Stimulated activated CD4-positive, alpha-beta T cell treated with anti-CD3 and anti-CD28 coated beads, Interleukin-12 subunit alpha, Interleukin-12 subunit beta, amount 100 ng/mL, for 4 hours (primary cell): Measurements from ENCODE around the gene FGF5.
"Not testable (repeated sequence)": the region's sequence is repeated elsewhere in the genome, so short reads cannot be mapped to it uniquely, and the experiment has no call there.

Experiments
- DNase-seq: peaks from one replicate; pipeline ENCODE4 v3.0.0-alpha.2; 2020

FGF5 gene, protein sequence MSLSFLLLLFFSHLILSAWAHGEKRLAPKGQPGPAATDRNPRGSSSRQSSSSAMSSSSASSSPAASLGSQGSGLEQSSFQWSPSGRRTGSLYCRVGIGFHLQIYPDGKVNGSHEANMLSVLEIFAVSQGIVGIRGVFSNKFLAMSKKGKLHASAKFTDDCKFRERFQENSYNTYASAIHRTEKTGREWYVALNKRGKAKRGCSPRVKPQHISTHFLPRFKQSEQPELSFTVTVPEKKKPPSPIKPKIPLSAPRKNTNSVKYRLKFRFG

DNA sequence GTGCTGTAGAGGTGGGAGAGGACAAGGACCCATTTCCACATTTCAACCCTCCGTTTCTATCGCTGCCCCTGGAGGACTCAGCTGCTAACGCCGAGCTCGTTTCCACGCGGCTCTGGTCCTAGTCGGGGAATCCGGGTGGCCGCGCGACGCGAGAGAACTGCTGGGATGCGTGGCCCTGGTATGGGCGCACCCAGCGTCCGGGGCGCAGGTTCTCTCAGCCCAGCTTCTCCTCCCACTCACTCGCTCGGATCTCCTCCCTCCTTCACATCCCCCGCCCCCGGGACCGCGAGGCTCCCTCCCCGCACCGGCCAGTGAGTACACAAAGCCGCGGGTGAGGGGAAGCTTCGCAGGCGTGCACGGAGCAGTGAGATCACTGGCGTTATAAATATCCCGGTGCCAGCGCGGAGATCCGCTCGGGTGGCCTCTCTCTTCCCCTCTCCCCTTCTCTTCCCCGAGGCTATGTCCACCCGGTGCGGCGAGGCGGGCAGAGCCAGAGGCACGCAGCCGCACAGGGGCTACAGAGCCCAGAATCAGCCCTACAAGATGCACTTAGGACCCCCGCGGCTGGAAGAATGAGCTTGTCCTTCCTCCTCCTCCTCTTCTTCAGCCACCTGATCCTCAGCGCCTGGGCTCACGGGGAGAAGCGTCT is at the start of gene FGF5:
FGF5 (plus strand) TSS at position 412 of the 649 bp plus-strand sequence; CDS start at position 573, 161 bp downstream.
- no peak for DNase-seq

DNA sequence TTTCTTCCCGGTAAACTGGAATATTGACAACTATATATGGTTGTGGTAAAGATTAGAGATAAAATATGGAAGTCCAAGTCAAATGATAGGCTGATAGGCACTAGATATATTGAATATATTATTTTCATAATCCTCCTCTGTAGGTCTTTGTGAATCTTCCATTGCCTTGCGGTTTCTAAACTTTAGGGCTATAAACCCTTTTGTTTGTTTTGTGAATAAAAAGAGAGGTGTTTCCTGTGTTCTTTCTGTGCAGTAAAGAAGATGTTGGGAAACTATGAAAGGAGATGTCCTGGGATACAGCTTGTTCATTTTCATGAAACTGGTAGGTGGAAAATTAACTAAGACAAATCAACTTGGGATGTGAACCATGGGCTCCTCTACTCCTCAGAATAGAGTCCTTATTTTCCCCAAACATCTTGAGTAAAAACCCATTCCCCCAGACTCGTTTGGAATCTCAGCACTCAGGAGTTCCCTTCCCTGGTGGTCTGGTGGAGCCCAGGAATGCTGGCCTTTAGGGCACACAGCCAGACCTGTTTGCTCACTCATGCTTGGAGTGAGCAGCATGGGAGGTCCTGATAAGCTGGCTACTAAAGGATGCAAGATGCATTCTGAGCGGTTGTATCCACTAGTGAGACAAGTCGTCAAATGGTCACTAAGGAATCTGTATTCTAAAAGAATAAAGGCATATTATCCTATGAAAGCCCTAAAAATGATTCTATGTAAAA is 47.0 kb upstream of the FGF5 start:
- no peak for DNase-seq

DNA sequence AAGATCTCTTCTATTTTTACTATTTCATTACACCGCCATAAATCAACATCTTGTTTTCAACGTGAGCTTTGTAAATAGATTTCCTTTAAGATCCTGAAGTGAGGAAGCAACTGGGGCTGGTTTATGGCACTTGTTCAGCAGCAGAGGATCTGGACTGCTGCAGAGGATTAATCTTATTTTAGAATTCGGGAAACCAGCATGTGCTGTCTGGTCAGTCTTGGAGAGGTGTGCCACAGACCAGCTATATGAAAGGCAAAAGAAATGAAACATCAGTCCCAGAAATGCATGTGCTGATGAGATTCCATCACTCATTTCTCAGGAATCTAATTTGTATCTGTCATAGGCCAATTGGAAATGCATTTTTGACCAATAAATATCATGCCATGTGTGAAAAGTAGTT is 45.8 kb upstream of the FGF5 start:
- DNase-seq: no peak

DNA sequence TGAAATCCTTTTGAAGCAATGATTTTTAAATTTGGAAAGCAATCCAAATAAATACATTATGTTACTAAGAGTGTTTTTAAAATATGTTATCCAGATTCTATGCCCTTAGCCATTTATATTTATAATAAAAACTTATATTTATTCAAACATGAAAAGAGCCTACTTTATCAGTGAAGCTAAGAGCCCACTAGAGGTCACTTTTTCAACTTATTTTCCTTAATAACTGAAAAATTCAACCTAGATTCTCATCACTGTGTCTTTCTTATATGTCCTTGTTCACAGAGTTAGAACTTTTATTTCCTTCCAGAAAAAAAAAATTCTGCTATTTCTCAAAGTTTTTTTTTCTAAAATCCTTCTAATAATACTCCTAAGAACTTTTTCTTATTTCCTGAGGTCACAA is 45.3 kb upstream of the FGF5 start:
- no peak for DNase-seq

DNA sequence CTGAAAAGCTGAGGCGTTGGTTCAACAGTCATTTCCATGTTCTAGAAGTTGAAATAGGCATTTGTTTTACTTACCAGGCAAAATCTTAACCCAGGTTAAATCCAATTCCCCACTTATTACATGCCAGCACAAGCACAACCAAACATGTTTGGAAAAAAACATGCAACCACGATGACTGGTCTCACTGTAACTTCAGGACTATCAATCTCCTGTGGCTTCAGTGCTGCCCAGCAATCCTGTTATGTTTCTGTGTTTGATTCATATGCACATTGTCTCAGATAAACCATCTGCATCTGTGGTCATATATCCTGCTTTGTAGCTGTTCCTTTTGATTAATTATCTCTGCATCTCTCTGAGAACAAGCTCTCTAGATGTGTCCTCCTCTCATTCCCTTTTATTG is 40.9 kb upstream of the FGF5 start:
- DNase-seq: no peak

DNA sequence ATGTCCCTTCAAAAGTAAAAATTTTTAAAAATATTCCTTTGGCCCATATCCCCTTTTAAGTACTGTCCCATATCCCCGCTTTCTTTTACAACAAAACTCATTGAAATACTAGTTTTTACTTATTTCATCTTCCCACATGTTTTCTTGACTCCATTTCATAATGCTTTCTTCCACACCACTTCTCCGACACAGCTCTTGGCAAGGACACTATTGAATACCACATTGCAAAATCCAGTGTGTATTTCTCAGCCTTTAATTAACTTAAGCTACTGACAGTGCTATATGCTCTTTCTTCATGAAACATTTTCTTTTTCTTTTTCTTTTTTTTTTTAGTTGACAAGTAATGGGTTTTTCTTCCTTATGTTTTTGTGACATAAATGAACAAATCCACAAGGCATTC is 40.4 kb upstream of the FGF5 start:
- DNase-seq: no peak

DNA sequence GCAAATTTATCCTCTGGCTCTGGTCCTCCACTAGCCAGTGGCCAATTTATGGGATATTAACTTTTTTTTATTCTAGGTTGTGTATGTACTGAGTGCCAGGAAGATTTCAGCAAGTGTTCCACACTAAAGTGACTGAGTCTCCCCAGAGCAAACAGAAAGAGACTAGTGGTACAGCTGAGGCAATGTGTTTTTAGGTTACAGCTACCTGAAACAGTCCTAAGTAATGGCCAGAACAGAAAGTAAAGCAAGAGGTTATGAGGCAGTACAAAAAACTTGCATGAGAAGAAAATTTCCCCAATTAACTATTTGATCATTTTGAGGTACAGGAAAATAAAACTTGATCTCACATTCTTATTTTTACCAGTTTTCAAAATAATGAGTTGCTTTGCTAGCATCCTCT is 38.0 kb upstream of the FGF5 start:
- no peak for DNase-seq

DNA sequence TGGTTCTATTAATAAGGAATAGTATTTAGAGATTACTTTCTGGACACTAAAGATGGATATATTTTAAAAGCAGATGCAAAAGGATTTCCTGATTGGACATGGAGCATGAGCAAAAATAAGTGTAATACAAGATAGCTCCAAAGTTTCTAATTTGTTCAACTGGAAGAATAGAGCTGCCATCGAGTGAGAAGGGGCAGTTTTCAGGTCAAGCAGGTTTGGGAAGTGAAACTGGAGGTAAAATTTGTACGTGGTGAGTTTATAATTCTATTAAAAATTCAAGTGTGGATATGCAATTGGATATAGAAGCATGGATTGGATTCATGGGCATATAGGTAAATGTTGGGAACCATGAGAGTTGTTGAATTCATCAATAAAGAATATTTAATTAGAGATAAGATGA is 37.3 kb upstream of the FGF5 start:
- DNase-seq: no peak

DNA sequence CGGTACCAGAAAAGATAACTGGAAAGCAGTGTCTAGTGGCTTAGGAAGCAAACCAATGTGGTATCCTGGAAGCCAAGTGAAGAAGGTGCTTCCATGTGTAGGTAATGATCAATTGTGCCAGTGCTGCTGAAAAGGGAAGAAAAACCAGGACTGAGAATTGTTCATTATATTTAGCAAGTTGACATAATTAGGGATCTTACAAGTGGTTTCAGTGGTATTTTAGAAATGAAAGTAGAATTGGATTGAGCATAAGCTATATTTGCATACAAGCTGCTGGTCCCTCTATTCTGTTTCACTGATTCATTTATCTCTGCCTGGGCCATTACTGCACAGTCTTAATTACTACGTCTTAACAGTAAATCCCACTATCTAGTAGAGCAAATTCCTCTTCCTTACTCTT is 36.9 kb upstream of the FGF5 start:
- DNase-seq: no peak

DNA sequence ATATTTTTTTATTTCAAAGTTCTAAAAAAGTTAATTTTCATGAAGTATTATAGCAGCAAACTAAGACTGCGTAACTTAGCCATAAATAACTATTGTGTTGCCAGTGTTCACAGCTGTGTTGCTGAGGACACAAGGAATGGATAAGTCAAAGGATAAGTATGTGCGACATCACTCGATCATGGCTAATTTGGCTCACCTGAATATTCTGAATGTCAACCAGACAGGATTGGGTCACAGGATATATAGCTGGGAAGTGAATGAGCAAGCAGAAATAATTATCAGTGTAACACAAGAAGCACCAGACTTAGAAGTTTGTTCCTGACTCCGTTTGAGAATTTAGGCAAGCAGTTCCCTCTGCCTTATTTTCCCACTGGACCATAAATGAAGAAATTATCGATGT is 35.3 kb upstream of the FGF5 start:
- DNase-seq: no peak

DNA sequence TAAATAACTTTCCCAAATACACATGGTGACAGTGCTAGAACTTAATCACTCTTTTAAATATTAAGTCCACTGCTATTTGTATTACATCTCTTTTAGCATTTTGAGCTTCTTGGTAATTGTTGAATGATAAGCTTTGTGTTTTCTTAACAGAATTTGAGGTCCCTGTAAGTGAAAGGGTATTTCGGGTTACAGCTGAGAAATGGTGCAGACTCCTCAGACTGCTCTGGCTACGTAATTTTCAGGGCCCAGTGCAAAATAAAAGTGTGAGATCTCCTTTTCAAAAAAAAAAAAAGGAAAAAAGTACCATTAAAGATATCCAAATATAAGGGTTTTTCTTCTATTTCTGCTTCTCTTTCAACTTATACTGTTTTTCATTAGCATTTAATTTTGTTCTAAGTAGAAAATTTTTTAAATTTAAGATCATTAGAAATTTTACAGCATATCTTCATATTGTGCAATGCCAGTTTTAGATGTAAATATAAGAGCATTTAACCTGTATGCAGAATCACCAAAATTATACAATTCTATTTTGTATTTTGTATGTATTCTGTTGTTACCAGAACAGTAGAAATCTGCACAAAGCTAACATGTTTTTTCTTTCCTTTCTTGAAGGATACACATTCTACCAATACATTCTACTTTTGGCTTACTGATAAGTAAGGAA is 33.6 kb upstream of the FGF5 start:
- DNase-seq: no peak

DNA sequence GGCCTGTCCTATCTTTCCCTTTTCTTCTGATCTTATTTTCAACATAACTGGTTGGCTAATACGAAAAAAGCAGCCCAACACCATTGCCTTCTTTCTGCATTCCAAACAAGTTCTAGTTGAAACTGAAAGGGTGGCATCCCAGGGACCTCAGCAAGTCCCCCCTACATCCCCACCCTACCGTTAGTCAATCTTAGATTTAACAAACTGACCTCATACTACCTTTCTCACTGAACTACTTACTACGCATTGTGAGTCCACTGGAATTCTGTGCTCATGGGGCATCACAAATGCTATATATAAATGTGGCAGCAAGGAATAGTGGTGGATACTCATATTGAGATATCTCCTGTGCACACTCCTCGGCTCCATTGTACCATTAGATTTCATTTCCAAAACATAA is 33.1 kb upstream of the FGF5 start:
- DNase-seq: no peak

DNA sequence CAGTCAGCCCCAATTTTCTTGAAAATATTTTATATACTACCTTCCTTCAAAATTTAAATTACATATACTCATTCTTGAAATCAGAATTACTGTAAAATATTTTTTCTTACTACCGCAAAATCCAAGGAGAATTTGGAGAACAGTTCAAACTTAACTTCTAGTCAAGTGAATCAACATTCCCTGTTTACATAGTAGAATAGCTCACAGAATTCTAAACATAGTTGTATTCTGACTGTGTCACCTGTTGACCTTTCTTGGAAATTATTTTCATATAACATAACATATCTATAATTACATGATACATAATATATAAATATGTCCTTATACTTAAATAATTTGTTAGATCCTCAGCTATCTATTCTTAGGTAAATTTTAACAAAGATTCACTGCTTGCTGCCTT is 31.0 kb upstream of the FGF5 start:
- DNase-seq: no peak

DNA sequence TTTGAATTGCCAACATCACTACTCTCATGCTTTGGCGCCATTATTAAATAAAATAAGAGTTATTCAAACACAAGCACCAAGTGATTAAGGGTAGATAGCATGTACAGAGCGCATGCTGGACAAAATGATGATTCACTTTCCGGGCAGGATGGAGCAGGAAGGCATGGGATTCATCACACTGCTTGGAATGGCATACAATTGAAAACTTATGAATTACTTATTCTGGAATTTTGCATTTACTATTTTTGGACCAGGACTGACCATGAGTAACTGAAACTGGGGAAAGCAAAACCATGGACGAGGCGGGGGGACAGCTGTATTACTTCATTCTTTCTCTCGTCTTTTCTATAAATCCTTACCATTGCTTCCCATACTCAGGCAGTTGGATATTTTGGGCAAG is 28.5 kb upstream of the FGF5 start:
- no peak for DNase-seq

DNA sequence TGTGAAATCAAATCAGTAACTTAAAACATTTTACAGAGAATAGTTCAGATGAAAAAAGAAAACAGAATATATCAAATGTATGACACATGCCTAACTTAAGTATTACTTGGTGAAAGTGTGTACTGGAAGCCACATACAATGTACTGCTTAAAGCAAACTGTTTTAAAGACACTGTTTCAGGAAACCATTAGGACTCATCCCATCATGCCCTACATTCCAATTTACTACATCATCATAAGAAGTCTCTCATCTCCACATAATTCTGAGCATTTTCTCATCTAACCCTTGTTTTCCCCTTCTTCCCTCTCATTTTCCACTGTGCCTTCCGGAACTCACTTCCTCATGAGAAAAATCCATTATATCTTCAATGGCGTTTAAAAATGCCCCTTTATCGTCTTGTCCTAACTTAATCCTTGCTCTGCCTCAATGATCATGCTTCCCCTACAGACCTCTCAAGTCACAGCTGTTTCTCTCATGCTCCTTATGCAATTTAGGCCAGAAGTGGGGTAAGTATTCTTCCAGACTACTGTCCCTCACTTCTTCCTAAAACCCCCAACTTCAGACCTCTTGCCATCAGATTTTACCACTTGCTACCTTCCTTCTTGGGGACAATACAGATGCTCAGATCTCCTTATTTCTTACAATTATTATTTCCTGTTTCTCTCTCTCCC is 26.8 kb upstream of the FGF5 start:
- no peak for DNase-seq

DNA sequence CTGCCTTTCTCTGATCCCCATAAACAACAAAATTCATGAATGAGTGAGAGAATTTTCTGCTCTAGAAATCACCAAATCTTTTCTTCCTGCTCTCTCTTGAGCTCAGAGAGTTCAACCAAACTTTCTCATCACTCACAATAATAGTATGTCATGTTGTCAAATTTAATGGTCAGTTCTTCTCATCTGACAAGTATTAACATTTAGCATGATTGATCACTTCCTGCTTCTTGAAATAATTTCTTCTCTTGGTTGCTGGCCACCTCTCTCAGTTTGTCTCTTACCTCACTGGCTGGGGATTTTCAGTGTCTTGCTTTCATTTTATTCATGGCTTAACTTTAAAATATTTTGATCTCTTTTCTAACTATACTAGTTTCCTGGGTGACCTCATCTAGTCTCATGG is 25.5 kb upstream of the FGF5 start:
- no peak for DNase-seq

DNA sequence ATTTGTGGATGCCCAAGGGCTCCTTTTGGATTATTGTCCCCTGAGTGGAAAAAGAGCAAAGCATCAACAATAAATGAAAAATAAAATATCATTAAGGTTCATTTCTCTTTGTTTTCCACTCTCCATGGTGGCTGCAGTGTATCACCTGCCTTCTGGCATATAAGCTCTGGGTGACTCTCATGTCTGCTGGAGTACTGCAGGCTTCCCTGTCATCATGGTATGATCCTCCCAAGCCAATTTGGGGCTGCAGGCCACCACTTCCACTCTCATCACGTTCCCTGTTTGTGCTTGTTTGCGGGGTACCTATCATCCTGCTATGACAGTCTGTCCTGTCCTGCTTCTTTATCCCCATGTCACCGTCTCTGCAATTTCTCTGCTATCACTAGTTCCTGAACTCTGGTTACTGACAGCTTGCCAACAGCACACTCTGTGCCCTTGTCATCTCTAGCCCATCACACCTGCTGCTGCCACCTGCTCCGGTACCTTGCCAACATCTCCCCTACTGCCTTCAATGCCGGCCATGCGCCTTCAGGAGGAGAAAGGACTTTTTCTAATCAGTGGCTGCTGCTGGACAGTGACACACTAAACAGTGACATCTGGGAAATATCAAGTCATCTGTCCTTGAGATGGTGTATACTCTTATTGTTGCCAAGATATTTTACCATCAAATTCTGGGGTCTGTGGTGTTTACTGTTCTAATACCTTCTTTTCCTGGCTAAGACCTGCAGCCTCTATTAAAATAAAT is 23.0 kb upstream of the FGF5 start:
- no peak for DNase-seq

DNA sequence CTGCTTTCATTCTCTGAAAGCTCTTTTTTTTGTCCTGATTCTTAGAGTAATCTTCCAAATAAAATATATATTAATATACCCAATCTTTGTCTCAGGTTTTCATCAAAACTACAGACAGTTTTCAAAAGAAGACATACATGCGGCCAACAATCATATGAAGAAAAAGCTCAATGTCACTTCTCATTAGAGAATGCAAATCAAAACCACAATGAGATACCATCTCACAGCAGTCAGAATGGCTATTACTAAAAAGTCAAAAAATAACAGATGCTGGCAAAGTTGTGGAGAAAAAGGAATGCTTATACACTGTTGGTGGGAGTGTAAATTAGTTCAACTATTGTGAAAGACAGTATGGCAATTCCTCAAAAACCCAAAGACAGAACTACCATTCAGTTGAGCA is 19.0 kb upstream of the FGF5 start:
- not testable (repeated sequence) for DNase-seq

DNA sequence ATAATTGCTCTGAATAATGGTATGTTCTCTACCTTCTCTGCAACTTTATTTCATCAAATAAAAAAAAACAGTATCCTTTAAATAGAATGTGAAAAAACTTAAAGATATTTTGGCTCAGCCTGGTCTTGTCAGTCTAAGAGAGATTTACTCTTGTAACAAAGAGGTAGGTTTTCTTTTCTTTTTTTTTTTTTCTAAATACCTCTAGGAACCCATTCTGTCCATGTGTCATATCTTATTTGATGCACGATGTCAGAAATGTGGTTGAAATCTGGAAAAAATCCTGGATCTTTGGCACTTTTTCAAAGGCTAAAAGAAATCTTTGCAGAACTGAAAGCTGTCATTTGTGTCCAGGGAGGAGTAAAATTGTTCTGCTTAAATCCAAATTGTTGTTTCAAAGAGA is 17.3 kb upstream of the FGF5 start:
- no peak for DNase-seq

DNA sequence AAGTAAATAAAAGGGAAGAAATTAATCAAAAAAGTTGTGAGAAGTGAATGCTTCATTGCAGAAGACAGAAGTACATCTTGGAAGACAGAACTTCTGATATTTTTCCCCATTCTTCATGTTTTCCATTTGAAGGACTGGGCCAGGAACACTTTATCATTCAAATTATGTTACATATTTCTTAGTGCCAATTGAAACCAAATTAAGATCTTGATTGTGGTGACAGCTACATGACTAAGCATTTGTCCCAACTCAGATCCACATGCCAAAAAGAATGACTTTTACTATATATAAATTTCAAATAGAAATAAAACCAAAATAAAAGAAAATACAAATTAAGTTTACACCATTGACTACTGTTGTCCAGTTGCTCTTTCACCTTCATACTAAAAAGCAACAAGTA is 14.0 kb upstream of the FGF5 start:
- no peak for DNase-seq

DNA sequence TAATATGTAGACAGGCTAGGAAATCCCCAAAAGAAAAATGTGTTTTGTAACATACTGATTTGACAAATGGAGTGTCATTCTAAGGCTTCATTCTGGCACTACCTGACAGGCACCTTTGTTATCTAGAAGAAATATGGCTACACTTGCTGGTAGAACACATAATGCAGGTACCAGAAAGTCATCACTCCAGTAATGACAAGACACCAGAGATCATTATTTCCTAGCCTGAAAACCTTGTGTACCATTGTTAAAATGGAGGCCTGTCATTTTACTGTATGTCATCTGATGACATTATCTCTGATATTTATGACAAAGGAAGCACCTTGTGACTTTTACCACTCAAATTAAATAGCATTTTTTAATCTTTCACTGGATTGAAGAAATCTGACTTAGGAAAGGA is 13.5 kb upstream of the FGF5 start:
- DNase-seq: no peak

DNA sequence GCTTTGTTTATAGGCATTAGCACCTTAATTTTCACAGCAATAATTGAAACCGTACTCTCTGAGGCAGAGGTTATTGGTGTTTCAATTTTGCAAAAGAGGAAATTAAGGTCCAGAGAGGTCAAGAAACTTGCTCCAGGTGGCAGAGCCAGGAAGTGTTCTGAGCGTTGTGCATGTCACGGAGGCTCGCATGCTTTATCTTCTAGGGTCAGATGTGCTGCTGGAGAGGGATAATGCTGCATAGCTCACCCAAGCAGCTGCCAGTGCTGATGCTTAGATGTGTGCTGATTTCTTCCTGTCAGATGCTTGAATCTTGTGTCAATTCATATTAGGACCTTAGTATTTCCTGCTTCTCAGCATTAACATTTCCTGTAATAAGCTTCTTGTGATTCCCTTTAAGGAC is 13.0 kb upstream of the FGF5 start:
- no peak for DNase-seq

DNA sequence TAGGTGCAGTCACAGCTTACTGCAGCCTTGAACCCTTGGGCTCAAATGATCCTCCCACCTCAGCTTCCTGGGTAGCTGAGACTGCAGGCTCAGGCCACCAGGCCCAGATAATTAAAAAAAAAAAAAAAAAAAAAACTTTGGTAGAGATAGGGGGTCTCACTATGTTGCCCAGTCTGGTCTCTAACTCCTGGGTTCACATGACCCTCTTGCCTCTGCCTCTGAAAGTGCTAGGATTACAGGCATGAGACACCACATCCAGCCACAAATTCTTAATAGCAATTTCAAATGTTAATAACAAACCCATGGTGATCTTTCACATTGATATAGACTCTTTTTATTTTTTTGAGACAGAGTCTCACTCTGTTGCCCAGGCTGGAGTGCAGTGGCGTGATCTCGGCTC is 12.3 kb upstream of the FGF5 start:
- DNase-seq: no peak
